Stimulated activated naive B cell treated with anti-CD40 and anti-IgM and Interleukin-4, amounts not matched to agents 10 μg/mL and 1 μg/mL and 100 μg/mL, for 72 hours (primary cell): ENCODE measurements around the gene KATNAL2.

Source experiments
- ATAC-seq, 2 donors: fragments of 150-1000 bp; cut with Tn5 transposase; replicated peaks; 2 replicates each; pipeline ENCODE4 v1.10.0; 2021; ENCODE audit warnings: moderate library complexity in 1 of 2
- DNase-seq: peaks from one replicate; pipeline ENCODE4 v3.0.0; 2021
- H3K27ac Mint-ChIP-seq: one replicate; pipeline ENCODE4 v1.8.0; 2022; ENCODE audit warnings: mild to moderate bottlenecking, mixed read lengths
- H3K27me3 Mint-ChIP-seq, 2 donors: one replicate each; pipeline ENCODE4 v1.8.0; 2022; ENCODE audit warnings: mixed read lengths in 2 of 2
- H3K36me3 Mint-ChIP-seq, 2 donors: one replicate each; pipeline ENCODE4 v1.8.0; 2022; ENCODE audit warnings: mixed read lengths in 2 of 2, mild to moderate bottlenecking in 1 of 2
- H3K4me1 Mint-ChIP-seq, 2 donors: one replicate each; pipeline ENCODE4 v1.8.0; 2022; ENCODE audit warnings: mixed read lengths in 2 of 2, mild to moderate bottlenecking in 1 of 2
- H3K4me3 Mint-ChIP-seq, 2 donors: one replicate each; pipeline ENCODE4 v1.8.0; 2022; ENCODE audit warnings: mild to moderate bottlenecking in 2 of 2, mixed read lengths in 2 of 2, moderate library complexity in 1 of 2
- H3K9me3 Mint-ChIP-seq, 2 donors: one replicate each; pipeline ENCODE4 v1.8.0; 2022; ENCODE audit warnings: mixed read lengths in 2 of 2, mild to moderate bottlenecking in 1 of 2

The KATNAL2 gene, protein sequence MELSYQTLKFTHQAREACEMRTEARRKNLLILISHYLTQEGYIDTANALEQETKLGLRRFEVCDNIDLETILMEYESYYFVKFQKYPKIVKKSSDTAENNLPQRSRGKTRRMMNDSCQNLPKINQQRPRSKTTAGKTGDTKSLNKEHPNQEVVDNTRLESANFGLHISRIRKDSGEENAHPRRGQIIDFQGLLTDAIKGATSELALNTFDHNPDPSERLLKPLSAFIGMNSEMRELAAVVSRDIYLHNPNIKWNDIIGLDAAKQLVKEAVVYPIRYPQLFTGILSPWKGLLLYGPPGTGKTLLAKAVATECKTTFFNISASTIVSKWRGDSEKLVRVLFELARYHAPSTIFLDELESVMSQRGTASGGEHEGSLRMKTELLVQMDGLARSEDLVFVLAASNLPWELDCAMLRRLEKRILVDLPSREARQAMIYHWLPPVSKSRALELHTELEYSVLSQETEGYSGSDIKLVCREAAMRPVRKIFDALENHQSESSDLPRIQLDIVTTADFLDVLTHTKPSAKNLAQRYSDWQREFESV

DNA sequence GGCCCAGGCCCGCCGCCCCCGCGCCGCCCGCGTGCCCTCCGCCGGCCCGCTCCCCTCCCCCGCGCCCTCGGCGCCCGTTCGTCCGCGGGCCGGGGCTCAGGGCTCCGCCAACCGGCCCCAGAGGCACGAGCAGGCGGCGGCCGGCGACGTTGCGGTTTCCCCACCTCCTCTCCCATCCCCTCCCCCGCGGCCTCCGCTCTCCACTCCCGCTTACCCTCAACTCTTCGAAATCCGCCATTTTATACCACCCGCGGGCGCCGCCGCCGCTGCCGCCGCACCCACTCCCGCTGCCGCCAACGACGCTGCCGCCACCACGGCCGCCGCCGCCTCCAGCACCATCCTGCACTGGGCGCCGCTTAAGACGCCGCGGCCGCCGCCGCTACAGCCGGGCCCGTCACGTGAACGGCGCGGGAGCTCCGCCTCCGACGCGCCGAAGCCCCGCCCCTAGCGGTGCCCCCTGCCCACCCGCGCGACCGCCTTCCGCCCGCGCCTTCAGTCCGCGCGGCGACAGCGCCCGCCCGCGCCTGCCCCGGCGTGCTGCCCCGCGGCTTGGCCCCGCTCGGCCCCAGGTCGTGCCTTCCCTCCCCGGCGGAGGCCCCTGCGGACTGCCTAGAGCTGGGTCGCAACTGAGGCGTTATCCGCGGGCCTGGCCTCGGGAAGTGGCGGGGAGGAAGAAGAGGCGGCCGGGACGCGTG, at the start of gene KATNAL2, which contains the start of gene PIAS2:
Gene KATNAL2 (plus strand): TSS at position 495 of the 695 bp plus-strand sequence. CDS start 29,271 bp downstream, outside the sequence.
Gene PIAS2 (minus strand): TSS at position 400 of the 695 bp plus-strand sequence. CDS start 162 bp downstream, at position 238.
- Mint-ChIP-seq H3K4me3 (peak within 1 kb of the TSS; percentile 93 to 96), H3K27ac (peak within 1 kb of the TSS; percentile 92), H3K36me3 (peaks cover 2 to 6% of the 10 kb centered on the region in 2 donors), H3K9me3 (no peaks in the 10 kb centered on the region), H3K27me3 (no peaks in the 10 kb centered on the region), H3K4me1 (peaks cover 23 to 49% of the 10 kb centered on the region in 2 donors)
- DNase-seq (peak; percentile 72), ATAC-seq (peak; percentile 89 to 93)

DNA sequence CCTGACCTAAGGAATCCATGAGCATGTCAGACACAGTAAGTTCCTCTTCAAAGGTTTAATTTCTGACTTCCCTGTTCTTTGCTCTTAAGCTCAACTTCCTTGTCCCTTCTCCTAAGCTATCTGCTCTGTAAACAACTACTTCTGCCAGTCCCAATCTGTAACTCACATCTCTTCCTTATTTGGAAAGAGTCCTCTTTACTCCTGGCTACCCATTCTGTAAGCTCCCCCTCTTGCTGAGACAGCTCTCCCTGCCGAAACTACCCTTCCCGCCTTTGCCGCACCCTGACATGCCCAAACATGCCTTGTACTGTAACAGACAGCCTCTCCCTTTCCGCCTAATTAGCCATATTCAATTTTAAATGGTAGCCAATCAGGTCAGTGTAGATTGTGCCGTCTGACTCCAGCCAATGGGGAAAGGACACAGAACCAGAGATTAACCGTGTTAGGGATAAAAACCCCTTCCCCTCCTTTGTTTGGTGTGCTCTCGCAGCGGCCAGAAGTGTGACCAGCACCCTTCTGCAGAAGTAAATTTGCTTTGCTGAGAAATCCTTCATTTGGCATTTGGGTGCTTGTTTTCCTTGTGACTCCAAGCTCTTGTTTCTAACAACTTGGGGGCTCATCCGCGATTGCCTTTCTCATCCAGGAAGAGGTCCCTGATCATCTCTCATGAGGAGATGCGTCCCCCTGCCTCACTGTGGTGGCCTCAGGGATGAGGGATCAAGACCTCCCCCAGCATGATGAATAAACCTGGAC, 49.1 kb upstream of the KATNAL2 start:
- Mint-ChIP-seq H3K4me3 (no peak overlapping the region), H3K9me3 (peaks cover 19 to 33% of the 10 kb centered on the region in 2 donors), H3K27ac (no peak overlapping the region), H3K36me3 (peaks cover 50 to 56% of the 10 kb centered on the region in 2 donors), H3K27me3 (no peaks in the 10 kb centered on the region), H3K4me1 (peaks cover 0 to 8% of the 10 kb centered on the region in 2 donors)
- no peak for ATAC-seq
- DNase-seq = no peak

DNA sequence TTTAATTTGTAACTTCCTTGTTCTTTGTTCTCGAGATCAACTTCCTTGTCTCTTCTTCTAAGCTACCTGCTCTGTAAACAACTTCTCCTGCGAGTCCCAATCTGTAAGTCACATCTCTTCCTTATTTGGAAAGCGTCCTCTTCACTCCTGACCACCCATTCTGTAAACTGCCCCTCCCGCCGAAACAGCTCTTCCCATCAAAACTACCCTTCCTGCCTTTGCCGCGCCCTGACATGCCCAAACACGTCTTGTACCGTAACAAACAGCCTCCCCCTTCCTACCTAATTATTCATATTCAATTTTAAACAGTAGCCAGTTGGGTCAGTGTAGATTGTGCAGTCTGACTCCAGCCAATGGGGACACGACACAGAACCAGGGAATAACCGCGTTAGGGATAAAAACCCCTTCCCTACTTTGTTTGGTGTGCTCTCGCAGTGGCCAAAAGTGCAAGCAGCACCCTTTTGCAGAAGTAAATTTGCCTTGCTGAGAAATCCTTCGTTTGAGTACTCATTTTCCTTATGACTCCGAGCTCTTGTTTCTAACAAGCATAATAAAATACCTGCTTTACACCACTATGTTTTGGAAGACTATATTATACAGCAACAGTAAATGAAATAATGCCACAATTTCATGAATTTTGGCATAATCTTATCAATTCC, 39.9 kb upstream of the KATNAL2 start:
- Mint-ChIP-seq H3K36me3 (peaks cover 53 to 74% of the 10 kb centered on the region in 2 donors), H3K4me1 (peaks cover 10 to 21% of the 10 kb centered on the region in 2 donors), H3K27me3 (no peaks in the 10 kb centered on the region), H3K9me3 (peaks cover 19% of the 10 kb centered on the region in 2 donors), H3K4me3 (peak overlapping the region in 1 of 2 donors; percentile 1), H3K27ac (peak overlapping the region; percentile 85)
- ATAC-seq = no peak
- no peak for DNase-seq

DNA sequence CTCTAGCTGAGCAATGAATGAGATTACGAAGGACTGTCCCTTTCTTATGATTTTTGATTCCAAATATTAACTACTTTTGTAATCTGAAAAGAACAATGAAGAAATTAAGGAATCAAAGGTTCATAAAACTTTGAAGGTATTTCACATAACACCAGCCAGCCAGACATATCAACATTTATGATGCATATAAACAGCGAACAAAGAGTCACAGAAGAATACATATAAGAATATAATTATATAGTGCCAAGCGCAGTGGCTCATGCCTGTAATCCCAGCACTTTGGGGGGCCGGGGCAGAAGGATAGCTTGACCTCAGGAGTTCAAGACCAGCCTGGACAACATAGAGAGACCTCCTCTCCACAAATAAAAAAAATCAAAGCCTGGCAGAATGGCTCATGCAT, 34.2 kb upstream of the KATNAL2 start:
- no peak for ATAC-seq
- no peaks in the 10 kb centered on the region for H3K27me3 Mint-ChIP-seq
- peaks cover 30 to 37% of the 10 kb centered on the region in 2 donors for H3K36me3 Mint-ChIP-seq
- peaks cover 3 to 11% of the 10 kb centered on the region in 2 donors for H3K4me1 Mint-ChIP-seq
- H3K4me3 Mint-ChIP-seq = no peak overlapping the region
- H3K27ac Mint-ChIP-seq = no peak overlapping the region
- no peak for DNase-seq
- H3K9me3 Mint-ChIP-seq = peaks cover 7 to 11% of the 10 kb centered on the region in 2 donors

DNA sequence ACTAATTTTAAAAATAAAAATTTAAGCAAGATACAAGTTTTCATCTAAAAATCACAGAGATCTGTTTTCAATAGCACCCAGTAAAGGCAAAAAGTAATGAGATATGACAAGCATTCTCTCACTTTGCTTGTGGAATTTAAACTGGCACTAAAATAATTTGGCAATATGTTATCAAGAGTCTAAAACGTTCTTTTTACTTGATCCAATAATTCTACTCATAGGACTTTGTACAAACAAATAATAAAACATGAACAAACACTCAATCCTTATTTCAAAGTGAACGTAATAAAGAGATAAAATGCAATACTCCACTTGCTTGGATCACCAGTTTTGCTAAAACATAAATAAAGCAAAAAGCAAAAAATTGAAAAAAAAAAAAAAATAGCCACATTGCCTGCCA, 30.5 kb upstream of the KATNAL2 start:
- ATAC-seq (no peak), DNase-seq (no peak)
- peaks cover 12 to 13% of the 10 kb centered on the region in 2 donors for H3K4me1 Mint-ChIP-seq
- no peak overlapping the region for H3K4me3 Mint-ChIP-seq
- H3K27ac Mint-ChIP-seq = no peak overlapping the region
- H3K36me3 Mint-ChIP-seq = peaks cover 28 to 34% of the 10 kb centered on the region in 2 donors
- peaks cover 6 to 8% of the 10 kb centered on the region in 2 donors for H3K9me3 Mint-ChIP-seq
- no peaks in the 10 kb centered on the region for H3K27me3 Mint-ChIP-seq

DNA sequence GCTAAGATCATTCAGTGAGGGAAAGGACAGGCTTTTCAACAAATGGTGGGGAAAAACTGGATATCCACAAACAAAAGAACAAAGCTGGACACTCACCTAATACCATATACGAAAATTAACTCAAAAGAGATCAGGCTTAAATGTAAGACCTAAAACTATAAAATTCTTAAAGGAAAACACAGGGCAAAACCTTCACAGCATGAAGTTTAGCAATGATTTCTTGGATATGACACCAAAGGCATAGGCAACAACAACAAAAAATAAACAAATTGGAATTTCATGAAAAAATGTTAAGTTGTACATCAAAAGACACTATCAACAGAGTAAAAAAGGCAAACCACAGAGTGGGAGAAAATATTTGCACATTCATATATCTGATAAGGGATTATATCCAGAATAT, 28.4 kb upstream of the KATNAL2 start:
- H3K4me3 Mint-ChIP-seq = no peak overlapping the region
- H3K27me3 Mint-ChIP-seq = no peaks in the 10 kb centered on the region
- ATAC-seq = no peak
- no peak for DNase-seq
- peaks cover 6 to 8% of the 10 kb centered on the region in 2 donors for H3K9me3 Mint-ChIP-seq
- H3K4me1 Mint-ChIP-seq = peaks cover 21 to 34% of the 10 kb centered on the region in 2 donors
- peaks cover 31 to 34% of the 10 kb centered on the region in 2 donors for H3K36me3 Mint-ChIP-seq
- H3K27ac Mint-ChIP-seq = peak overlapping the region; percentile 25

DNA sequence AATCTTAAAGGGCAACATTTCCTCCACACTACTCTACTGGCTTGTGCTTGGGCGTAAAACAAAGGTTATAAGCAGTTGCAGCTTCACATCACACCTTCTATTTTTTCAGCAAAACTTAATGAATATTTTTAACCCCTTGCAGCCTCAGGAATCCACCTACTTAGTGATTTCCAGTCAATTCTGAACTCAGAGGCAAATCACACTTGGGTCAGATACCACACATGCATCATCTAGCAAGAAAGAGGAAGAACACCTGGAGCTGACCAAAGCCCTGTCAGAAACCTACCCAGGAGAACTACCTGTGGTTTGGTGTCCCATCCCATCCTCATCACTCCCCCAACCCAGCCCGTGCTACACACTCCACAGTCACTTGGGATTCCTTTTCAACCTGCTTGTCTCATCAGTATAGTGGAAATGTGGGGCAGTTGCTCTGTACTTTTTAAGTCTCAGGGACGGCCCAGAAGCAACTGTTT, 25.6 kb upstream of the KATNAL2 start:
- peak; percentile 96 for ATAC-seq
- Mint-ChIP-seq H3K9me3 (peaks cover 6 to 8% of the 10 kb centered on the region in 2 donors), H3K27ac (no peak overlapping the region), H3K4me1 (peaks cover 27 to 46% of the 10 kb centered on the region in 2 donors), H3K27me3 (no peaks in the 10 kb centered on the region), H3K4me3 (peak overlapping the region in 1 of 2 donors; percentile 44), H3K36me3 (peaks cover 39 to 44% of the 10 kb centered on the region in 2 donors)
- peak; percentile 53 for DNase-seq

DNA sequence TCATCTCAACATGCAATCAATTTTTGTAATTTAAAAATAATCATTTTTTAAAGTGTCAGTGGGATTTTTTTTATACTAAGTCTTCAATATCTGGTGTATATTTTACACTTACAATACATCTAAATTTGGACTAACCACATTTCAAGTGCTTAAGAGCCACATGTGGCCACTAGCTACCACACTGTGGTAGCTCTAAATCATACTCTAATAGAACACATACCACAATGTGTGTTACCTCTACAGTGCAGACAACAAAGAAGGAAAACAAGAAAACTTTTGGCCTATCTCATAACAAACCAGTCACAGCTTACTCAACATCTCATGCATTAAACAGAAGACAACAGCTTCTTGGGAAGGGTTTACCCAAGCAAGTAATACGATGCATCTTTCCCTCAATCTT, 24.6 kb upstream of the KATNAL2 start:
- ATAC-seq (no peak), DNase-seq (no peak)
- Mint-ChIP-seq H3K4me1 (peaks cover 29 to 53% of the 10 kb centered on the region in 2 donors), H3K27ac (peak overlapping the region; percentile 72), H3K27me3 (no peaks in the 10 kb centered on the region), H3K36me3 (peaks cover 33 to 36% of the 10 kb centered on the region in 2 donors), H3K9me3 (peaks cover 4 to 6% of the 10 kb centered on the region in 2 donors), H3K4me3 (no peak overlapping the region)

DNA sequence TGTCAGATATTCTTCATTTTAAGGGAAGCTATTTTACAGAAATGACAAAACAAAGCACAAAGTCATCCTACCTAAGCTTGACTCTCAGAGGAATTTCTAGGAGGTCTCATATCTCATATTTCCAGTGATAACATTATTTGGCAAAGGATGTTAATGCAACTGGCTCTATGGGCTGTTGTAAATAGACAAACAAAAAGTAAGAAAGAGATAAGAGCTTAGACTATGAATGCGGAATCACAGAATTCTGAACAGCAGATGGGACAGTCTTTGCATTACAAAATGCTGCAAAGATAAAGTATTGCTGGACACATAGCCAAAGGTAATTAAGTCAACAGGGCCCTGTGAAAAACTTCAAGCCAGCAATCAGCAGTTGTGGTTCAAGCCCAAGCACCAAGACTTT, 24.0 kb upstream of the KATNAL2 start:
- peaks cover 29 to 53% of the 10 kb centered on the region in 2 donors for H3K4me1 Mint-ChIP-seq
- no peak overlapping the region for H3K4me3 Mint-ChIP-seq
- peaks cover 4 to 6% of the 10 kb centered on the region in 2 donors for H3K9me3 Mint-ChIP-seq
- ATAC-seq = no peak
- H3K27ac Mint-ChIP-seq = no peak overlapping the region
- peaks cover 29 to 32% of the 10 kb centered on the region in 2 donors for H3K36me3 Mint-ChIP-seq
- DNase-seq = no peak
- no peaks in the 10 kb centered on the region for H3K27me3 Mint-ChIP-seq

DNA sequence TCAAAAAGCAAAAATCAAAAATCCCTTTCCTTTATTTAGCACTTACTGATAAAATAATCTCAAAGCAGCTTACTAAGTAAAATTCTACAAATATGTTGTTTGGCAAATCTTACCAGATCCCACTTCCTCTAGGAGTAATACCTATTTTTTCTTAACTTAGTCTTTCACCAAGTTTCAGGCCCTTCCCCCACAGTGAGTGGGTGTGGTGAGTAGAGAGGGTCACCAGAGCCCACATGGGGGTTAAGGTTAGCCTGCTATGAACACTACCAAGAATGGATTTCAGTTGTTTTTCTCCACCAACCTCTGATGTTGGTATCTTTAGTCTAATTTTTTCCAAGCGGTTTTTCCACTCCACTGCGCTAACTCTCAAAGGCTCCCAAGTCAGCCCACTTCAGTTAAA, 23.3 kb upstream of the KATNAL2 start:
- no peak overlapping the region for H3K4me3 Mint-ChIP-seq
- H3K9me3 Mint-ChIP-seq = peaks cover 0 to 2% of the 10 kb centered on the region in 2 donors
- peaks cover 29 to 53% of the 10 kb centered on the region in 2 donors for H3K4me1 Mint-ChIP-seq
- DNase-seq (no peak), ATAC-seq (no peak)
- H3K27ac Mint-ChIP-seq = no peak overlapping the region
- H3K36me3 Mint-ChIP-seq = peaks cover 21 to 24% of the 10 kb centered on the region in 2 donors
- H3K27me3 Mint-ChIP-seq = no peaks in the 10 kb centered on the region

DNA sequence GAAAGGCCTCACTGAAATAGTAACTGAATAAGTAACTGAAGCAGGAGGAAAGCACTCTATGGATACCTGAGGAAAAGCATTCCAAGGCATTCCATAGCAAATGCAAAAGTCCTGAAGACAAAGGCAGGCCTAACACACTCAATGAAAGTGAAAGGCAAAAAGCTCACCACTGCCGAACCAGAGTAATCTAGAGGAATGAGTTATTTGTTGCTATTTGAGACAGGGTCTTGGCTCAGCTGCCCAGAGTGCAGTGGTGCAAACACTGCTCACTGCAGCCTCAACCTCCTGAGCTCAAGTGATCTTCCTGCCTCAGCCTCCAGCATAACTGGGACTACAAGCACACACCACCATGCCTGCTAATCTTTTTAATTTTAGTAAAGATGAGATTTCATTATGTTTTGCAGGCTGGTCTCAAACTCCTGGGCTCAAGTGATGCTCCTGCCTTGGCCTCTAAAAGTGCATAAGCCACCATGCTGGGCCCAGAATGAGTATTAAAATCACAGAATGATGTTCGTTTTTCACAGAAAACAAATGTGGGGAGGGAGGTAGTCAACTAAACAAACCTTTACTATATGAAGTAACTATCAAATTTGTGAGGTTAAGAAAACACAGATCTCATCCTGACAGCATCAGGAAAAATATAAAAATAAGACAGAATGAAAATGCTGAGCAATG, 18.0 kb upstream of the KATNAL2 start:
- H3K36me3 Mint-ChIP-seq = peaks cover 13 to 19% of the 10 kb centered on the region in 2 donors
- no peaks in the 10 kb centered on the region for H3K9me3 Mint-ChIP-seq
- H3K4me3 Mint-ChIP-seq = no peak overlapping the region
- ATAC-seq = peak in 1 of 2 donors; percentile 33
- DNase-seq = no peak
- H3K27me3 Mint-ChIP-seq = no peaks in the 10 kb centered on the region
- H3K4me1 Mint-ChIP-seq = peaks cover 8 to 22% of the 10 kb centered on the region in 2 donors
- no peak overlapping the region for H3K27ac Mint-ChIP-seq

DNA sequence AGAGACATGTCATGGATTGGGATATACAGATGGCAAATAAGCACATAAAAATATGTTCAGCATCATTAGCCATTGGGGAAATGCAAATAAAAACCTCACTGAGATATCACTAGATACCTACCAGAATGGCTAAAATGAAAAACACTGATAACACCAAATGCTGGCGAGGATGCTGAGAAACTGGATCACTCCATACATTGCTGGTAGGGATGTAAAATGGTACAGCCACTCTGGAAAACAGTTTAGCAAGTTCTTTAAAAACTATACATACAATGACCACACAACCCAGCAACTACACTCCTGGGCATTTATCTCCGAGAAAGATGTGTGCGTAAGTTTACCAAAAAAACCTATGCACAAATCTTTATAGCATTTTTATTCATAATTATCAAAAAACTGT, 14.0 kb upstream of the KATNAL2 start:
- peaks cover 8 to 26% of the 10 kb centered on the region in 2 donors for H3K4me1 Mint-ChIP-seq
- peaks cover 0 to 6% of the 10 kb centered on the region in 2 donors for H3K9me3 Mint-ChIP-seq
- H3K4me3 Mint-ChIP-seq = no peak overlapping the region
- H3K27ac Mint-ChIP-seq = no peak overlapping the region
- DNase-seq (no peak), ATAC-seq (no peak)
- no peaks in the 10 kb centered on the region for H3K27me3 Mint-ChIP-seq
- H3K36me3 Mint-ChIP-seq = peaks cover 20 to 31% of the 10 kb centered on the region in 2 donors

DNA sequence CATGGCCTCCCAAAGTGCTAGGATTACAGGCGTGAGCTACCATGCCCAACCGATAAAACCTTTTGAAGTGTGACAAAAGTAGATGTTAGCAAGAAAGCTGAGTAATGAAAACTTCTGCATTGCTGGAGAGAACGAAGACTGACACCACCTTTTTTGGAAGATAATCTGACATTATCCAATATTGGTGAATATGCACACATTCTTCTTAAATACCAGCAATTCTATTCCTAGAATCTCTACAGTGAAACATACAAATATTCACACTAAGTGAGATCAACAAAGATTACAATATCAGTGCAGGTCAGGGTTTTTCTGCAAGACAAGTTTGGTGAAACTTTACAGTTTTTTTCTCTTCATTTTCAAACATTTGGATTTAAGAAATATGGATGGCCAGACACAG, 7.9 kb upstream of the KATNAL2 start:
- H3K9me3 Mint-ChIP-seq = peaks cover 0 to 6% of the 10 kb centered on the region in 2 donors
- peaks cover 13 to 49% of the 10 kb centered on the region in 2 donors for H3K4me1 Mint-ChIP-seq
- peaks cover 18 to 24% of the 10 kb centered on the region in 2 donors for H3K36me3 Mint-ChIP-seq
- no peak for ATAC-seq
- DNase-seq = no peak
- no peaks in the 10 kb centered on the region for H3K27me3 Mint-ChIP-seq
- no peak overlapping the region for H3K4me3 Mint-ChIP-seq
- no peak overlapping the region for H3K27ac Mint-ChIP-seq
